Amygdala (tissue), 56 donors: ENCODE data around the gene TRIM47.
"Not testable (repeated sequence)": the region's sequence is repeated elsewhere in the genome, so short reads cannot be mapped to it uniquely, and the experiment has no call there.

ENCODE experiments used
- DNase-seq, 56 donors: peaks; one replicate each; lab custom pipeline; 2025; lab: John Stamatoyannopoulos, UW

The TRIM47 gene

DNA sequence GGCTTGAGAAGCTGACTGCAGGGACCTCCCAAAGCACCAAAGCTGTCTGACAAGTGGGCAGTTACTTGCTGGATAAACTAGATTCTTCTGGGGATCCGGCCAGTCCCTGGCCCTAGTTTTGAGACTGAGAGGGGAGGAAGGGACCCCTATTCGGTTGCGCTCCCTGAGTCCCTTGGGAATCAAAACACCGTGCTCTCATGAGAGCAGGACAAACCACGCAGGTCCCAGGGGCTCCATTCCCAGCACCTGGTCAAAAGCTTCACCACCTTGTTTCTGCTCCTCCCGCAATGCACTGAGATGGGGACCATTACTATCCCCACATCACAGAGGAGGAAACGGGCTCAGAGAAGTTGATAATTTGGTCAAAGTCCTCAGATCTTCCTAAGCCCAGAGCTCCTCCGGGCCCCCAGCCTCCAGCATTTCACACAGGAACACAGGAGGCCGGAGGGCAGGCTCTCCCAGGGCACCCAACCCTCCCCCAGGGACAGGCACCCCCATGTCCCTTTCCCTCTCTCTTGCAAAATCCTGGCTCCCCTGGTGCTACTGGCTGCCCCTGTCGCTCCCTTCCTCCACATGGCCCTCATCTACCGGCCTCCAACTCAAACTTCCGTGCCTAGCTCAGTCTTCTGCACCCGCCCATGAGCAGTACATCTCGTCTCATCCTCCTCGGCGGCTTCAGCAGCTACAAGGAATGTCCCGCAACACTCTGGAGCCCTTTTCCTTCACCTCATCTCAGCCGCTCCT lies 15.1 kb upstream of the TRIM47 start:
- DNase-seq, result no peak

GRCh38 chr17:75892556-75893224 lies 14.3 kb upstream of the TRIM47 start:
- peak in 19 of 56 donors; percentile 14 to 78 (median 48) for DNase-seq

- DNase-seq, result no peak
Measured at GRCh38 chr17:75891605-75892555, 13.5 kb upstream of the TRIM47 start.

GRCh38 chr17:75891022-75891604 lies 12.7 kb upstream of the TRIM47 start:
- no peak for DNase-seq

DNA sequence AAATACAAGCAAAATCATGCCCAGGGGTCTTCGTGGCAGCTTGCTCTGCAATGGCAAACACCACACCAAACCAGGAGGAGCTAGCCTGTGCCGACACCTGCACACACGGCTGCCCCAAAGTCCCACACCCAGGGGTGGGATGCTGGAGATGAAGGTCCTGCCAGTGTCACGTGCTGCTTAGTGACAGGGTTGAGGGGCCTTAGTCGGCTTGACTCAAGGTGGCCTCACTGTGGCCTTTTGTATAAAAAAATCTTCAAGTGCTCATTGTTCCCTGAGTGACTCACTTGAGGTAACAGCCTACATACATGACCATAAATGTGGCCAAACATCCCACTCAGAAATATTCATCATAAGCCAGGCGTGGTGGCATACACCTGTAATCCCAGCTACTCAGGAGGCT lies 11.1 kb upstream of the TRIM47 start:
- no peak for DNase-seq

GRCh38 chr17:75888484-75888883 lies 10.1 kb upstream of the TRIM47 start:
- DNase-seq, result no peak

DNA sequence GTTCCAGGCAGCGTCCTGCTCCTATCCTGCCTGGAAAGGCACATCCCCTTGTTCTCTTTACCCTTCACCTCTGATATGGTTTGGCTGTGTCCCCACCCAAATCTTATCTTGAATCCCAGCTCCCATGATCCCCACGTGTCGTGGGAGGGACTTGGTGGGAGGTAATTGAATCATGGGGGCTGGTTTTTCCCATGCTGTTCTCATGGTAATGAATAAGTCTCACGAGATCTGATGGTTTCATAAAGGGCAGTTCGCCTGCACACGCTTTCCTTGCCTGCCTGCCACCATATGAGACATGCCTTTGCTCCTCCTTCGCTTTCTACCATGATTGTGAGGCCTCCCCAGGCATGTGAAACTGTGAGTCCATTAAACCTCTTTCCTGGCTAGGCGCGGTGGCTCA lies 7.5 kb upstream of the TRIM47 start:
- DNase-seq, result not testable (repeated sequence)

GRCh38 chr17:75885431-75885830 lies 7.0 kb upstream of the TRIM47 start:
- no peak for DNase-seq

DNA sequence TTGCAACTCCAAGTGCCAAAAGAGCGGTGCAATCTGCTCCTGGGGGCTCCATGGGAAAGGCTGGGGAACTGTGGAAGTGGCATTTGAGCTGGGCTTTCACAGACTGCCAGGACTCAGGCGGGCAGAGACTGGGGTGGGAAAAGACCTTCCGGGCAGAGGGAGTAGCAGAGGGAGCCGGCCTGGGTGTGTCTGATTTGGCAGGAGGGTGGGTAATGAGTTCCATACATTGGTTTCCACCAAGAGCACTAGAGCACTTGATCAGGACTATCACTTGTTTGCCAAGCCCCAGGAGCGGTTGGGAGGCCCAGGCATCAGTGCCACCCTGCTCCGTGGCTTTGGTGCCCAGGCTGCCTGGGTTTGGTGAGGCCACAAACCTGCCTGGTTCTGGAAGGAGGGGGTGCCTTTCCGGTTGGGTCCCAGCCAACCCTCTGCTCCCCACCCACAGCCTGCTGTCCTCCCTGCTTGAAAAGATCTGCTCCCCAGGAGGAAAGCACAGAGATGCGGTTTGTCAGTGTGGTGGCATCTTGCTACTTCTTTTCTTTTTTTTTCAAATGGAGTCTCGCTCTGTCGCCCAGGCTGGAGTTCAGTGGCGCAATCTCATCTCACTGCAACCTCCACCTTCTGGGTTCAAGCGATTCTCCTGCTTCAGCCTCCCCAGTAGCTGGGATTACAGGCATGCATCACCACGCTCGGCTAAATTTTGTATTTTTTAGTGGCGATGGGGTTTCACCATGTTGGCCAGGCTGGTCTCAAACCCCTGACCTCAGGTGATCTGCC lies 3.5 kb upstream of the TRIM47 start:
- DNase-seq, result no peak

GRCh38 chr17:75880266-75880665 lies 1.9 kb upstream of the TRIM47 start:
- DNase-seq, result no peak

- DNase-seq, result peak in 29 of 56 donors; percentile 20 to 67 (median 52)
Measured at GRCh38 chr17:75877752-75878173, 618 bp downstream of the TRIM47 start.

DNA sequence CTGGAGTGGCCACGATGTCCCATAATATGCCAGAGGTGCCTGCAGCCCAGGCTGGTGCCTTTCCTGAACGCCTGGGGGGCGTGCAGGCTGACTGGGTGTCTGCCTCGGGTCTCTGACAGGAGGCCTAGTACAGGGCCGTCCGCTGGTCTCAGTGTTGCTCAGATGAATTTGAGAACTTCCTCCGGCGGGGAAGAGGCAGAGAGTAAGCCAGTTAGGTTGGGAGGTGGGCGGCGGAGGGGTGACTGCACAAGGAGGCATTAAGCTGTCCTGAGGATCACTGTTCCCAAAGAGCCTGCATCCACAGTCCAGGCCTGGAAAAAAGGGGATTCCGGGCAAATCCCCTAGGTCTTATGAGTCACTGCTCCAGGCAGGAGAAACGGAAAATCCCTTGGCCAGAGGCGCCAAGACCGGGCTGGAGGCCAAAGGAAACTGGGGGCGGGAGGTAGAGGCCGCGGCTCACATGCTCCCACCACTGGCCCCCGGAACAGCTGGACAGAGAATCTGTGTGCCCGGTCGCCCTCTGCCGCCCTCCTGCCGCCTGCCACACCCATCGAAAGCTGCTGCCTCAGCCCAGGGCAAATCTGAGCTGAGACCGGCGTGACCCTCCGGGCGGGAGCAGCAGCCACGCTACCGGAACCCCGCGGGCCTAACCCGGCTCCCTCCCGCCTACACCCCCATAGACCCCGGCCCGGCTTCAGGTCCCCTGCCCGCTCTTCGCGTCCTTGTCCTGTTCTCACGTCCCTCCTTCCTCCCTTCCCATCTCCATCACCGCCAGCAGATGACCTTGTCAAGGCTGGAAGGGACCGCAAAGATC lies 1.2 kb downstream of the TRIM47 start:
- peak in 51 of 56 donors; percentile 38 to 88 (median 70) for DNase-seq

- DNase-seq, result peak in 2 of 56 donors; percentile 46 to 54
Measured at GRCh38 chr17:75876190-75876937, 2.0 kb downstream of the TRIM47 start.

- peak in 10 of 56 donors; percentile 39 to 90 (median 56) for DNase-seq
Measured at GRCh38 chr17:75875940-75876189, 2.5 kb downstream of the TRIM47 start.

- DNase-seq, result peak in 18 of 56 donors; percentile 27 to 90 (median 54)
Measured at GRCh38 chr17:75875182-75875939, 3.0 kb downstream of the TRIM47 start.

- DNase-seq, result no peak
Measured at GRCh38 chr17:75874323-75875181, 3.8 kb downstream of the TRIM47 start.
